ENCODE measurements around the gene RBM26. TPM values are rescaled to one million over a fixed set of nuclear protein-coding genes. Genes with fewer than 3 reads are reported as not detected.

The RBM26 gene
- total RNA-seq, 1 experiment from 2014 or later = 70.5 TPM

DNA sequence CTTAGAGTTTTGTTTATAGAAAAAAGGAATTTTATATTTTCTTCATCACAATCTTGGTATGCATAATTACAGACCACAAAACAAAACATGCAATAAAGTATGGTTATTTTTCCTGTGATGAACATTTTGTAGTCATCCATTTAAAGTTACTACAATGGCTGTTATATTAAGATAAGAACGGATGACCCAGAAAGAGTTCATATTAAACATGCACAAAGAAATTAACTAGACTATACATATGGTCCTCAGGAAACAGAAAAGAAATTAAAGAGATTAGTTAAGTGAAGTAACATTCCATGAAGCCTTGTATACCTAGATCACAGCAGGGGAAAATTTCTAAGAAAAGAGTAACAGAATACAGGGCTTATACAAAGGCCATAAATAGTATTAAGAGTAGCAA lies 36.8 kb downstream of the RBM26 start:
- Histone ChIP-seq H3K9ac (ENCODE audit: extremely low read depth, insufficient read length, low read length) (no peak overlapping the region), H3K18ac (ENCODE audit: insufficient read length, low read depth, low read length) (no peak overlapping the region), H3K4ac (ENCODE audit: low read depth, low read length) (no peak overlapping the region), H2AFZ (ENCODE audit: low read length) (no peak overlapping the region), H3K23me2 (ENCODE audit: insufficient read length, low read depth, low read length, poor library complexity, severe bottlenecking) (no peaks in the 10 kb centered on the region), H2BK12ac (ENCODE audit: insufficient read length, low read depth, low read length) (no peak overlapping the region), H3K4me1 (ENCODE audit: insufficient read depth, low read length) (no peaks in the 10 kb centered on the region), H3K56ac (ENCODE audit: insufficient read length, low read depth, low read length) (no peak overlapping the region), H2BK20ac (ENCODE audit: low read depth, low read length, poor library complexity, severe bottlenecking) (no peak overlapping the region), H3K23ac (ENCODE audit: insufficient read length, low read depth, low read length) (no peak overlapping the region), H3K9me3 (ENCODE audit: control insufficient read depth, low read depth, low read length) (no peaks in the 10 kb centered on the region), H3K4me2 (ENCODE audit: insufficient read depth, insufficient read length, low read length) (no peak overlapping the region), H4K91ac (ENCODE audit: insufficient read length, low read depth, low read length) (no peak overlapping the region), H4K20me1 (ENCODE audit: control insufficient read depth, insufficient read depth, insufficient read length) (no peaks in the 10 kb centered on the region), H3K79me1 (ENCODE audit: insufficient read depth, low read depth, low read length, poor library complexity, severe bottlenecking) (no peaks in the 10 kb centered on the region), H2BK5ac (ENCODE audit: insufficient read length, low read length) (no peak overlapping the region), H4K5ac (ENCODE audit: insufficient read length, low read depth, low read length) (no peak overlapping the region), H2BK15ac (ENCODE audit: low read depth, low read length) (no peak overlapping the region), H3T11ph (ENCODE audit: low read length) (no peak overlapping the region), H2AK5ac (ENCODE audit: insufficient read length, low read length) (no peak overlapping the region), H3K27me3 (ENCODE audit: insufficient read depth, low read length) (no peaks in the 10 kb centered on the region), H3K79me2 (ENCODE audit: insufficient read depth, low read length) (no peaks in the 10 kb centered on the region), H3K27ac (ENCODE audit: insufficient read length, low read depth, low read length) (no peak overlapping the region), H3K14ac (ENCODE audit: insufficient read depth, low read length) (no peak overlapping the region), H2BK120ac (ENCODE audit: low read depth, low read length, poor library complexity, severe bottlenecking) (no peak overlapping the region), H4K8ac (replicated peaks; ENCODE audit: insufficient read length, low read depth, low read length) (no peak overlapping the region)
- WGBS (ENCODE audit: extremely low coverage, insufficient read length, low lambda C conversion rate) = no CpG with 5 or more reads among the region's 1 CpG
- TF ChIP-seq, protein P1, sequence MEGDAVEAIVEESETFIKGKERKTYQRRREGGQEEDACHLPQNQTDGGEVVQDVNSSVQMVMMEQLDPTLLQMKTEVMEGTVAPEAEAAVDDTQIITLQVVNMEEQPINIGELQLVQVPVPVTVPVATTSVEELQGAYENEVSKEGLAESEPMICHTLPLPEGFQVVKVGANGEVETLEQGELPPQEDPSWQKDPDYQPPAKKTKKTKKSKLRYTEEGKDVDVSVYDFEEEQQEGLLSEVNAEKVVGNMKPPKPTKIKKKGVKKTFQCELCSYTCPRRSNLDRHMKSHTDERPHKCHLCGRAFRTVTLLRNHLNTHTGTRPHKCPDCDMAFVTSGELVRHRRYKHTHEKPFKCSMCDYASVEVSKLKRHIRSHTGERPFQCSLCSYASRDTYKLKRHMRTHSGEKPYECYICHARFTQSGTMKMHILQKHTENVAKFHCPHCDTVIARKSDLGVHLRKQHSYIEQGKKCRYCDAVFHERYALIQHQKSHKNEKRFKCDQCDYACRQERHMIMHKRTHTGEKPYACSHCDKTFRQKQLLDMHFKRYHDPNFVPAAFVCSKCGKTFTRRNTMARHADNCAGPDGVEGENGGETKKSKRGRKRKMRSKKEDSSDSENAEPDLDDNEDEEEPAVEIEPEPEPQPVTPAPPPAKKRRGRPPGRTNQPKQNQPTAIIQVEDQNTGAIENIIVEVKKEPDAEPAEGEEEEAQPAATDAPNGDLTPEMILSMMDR (conservative IDR thresholded peaks at IDR 0.05) = no peak
- no peaks in the 10 kb centered on the region for H3K9me3 Mint-ChIP-seq
- no peaks in the 10 kb centered on the region for H3K4me1 Mint-ChIP-seq
- H3K27ac Mint-ChIP-seq = no peak overlapping the region
- no peaks in the 10 kb centered on the region for H3K27me3 Mint-ChIP-seq (ENCODE audit: low read depth)
- DNase-seq = no peak
- no peak overlapping the region for H3K4me3 Mint-ChIP-seq
- peaks cover 41 to 71% (median 70%) of the 10 kb centered on the region in 3 experiments for H3K36me3 Mint-ChIP-seq (ENCODE audit: insufficient read depth in 1 of 3, low read depth in 3 of 3)
